ENCODE measurements around the gene TRMT2B.

The TRMT2B gene

GRCh38 chrX:100976211-100976610 lies 75.7 kb downstream of the TRMT2B start:
- no CpG with 5 or more reads among the region's 1 CpG for whole genome bisulfite sequencing (ENCODE audit: extremely low coverage, insufficient coverage, insufficient read length)
- Histone ChIP-seq H3K4me1 (ENCODE audit: control insufficient read depth in 1 of 2, insufficient read depth in 2 of 2, low read length in 2 of 2) (peaks cover 0 to 2% of the 10 kb centered on the region in 2 experiments), H2BK5ac (ENCODE audit: low read depth, low read length, poor library complexity) (no peak overlapping the region)

GRCh38 chrX:100975212-100975611 lies 76.7 kb downstream of the TRMT2B start:
- Histone ChIP-seq H4K12ac (ENCODE audit: low read depth, low read length) (no peak overlapping the region), H3K4me2 (ENCODE audit: low read length) (no peak overlapping the region), H2BK120ac (ENCODE audit: insufficient read depth, low read length, poor library complexity) (no peak overlapping the region)

More at GRCh38 chrX:100976211-100976610, 75.7 kb downstream of the TRMT2B start:
- Histone ChIP-seq H3K18ac (ENCODE audit: low read length) (no peak overlapping the region), H3K79me1 (ENCODE audit: low read length) (peaks cover 3% of the 10 kb centered on the region), H3K4ac (ENCODE audit: low read depth, low read length) (no peak overlapping the region), H4K12ac (ENCODE audit: low read depth, low read length) (no peak overlapping the region), H3K4me3 (ENCODE audit: low read depth, low read length) (no peak overlapping the region), H2AK5ac (ENCODE audit: low read length) (no peak overlapping the region), H3K9ac (ENCODE audit: low read length) (no peak overlapping the region), H3K9me3 (ENCODE audit: insufficient read depth, low read depth, low read length) (no peaks in the 10 kb centered on the region), H4K91ac (ENCODE audit: low read depth, low read length) (no peak overlapping the region), H2AFZ (ENCODE audit: insufficient read depth, low read length, poor library complexity) (no peak overlapping the region), H3K27ac (ENCODE audit: low read depth, low read length) (no peak overlapping the region), H3K14ac (ENCODE audit: low read length) (no peak overlapping the region), H3K79me2 (ENCODE audit: control insufficient read depth, insufficient read depth, low read length, poor library complexity) (no peaks in the 10 kb centered on the region), H3K23ac (ENCODE audit: low read length) (no peak overlapping the region), H3K27me3 (ENCODE audit: insufficient read depth, low read length) (no peaks in the 10 kb centered on the region), H3K4me2 (ENCODE audit: low read length) (no peak overlapping the region), H2BK120ac (ENCODE audit: insufficient read depth, low read length, poor library complexity) (no peak overlapping the region), H3K36me3 (ENCODE audit: control insufficient read depth in 1 of 2, insufficient read depth in 2 of 2, low read length in 2 of 2) (no peaks in the 10 kb centered on the region), H2BK12ac (ENCODE audit: low read length) (no peak overlapping the region), H4K8ac (ENCODE audit: low read depth, low read length) (no peak overlapping the region)
- DNase-seq = no peak

GRCh38 chrX:100973411-100973810 lies 78.5 kb downstream of the TRMT2B start:
- Histone ChIP-seq H3K79me2 (ENCODE audit: control insufficient read depth, insufficient read depth, low read length, poor library complexity) (no peaks in the 10 kb centered on the region), H2BK120ac (ENCODE audit: insufficient read depth, low read length, poor library complexity) (no peak overlapping the region), H3K18ac (ENCODE audit: low read length) (no peak overlapping the region), H3K27ac (ENCODE audit: low read depth, low read length) (no peak overlapping the region), H3K23ac (ENCODE audit: low read length) (no peak overlapping the region), H4K8ac (ENCODE audit: low read depth, low read length) (no peak overlapping the region), H2AK5ac (ENCODE audit: low read length) (no peak overlapping the region), H2BK12ac (ENCODE audit: low read length) (no peak overlapping the region), H3K4me2 (ENCODE audit: low read length) (no peak overlapping the region), H3K14ac (ENCODE audit: low read length) (no peak overlapping the region), H3K4me3 (ENCODE audit: low read depth, low read length) (no peak overlapping the region), H4K12ac (ENCODE audit: low read depth, low read length) (no peak overlapping the region), H2AFZ (ENCODE audit: insufficient read depth, low read length, poor library complexity) (no peak overlapping the region), H3K9me3 (ENCODE audit: insufficient read depth, low read depth, low read length) (no peaks in the 10 kb centered on the region), H3K36me3 (ENCODE audit: control insufficient read depth in 1 of 2, insufficient read depth in 2 of 2, low read length in 2 of 2) (no peaks in the 10 kb centered on the region), H3K4me1 (ENCODE audit: control insufficient read depth in 1 of 2, insufficient read depth in 2 of 2, low read length in 2 of 2) (no peaks in the 10 kb centered on the region), H3K9ac (ENCODE audit: low read length) (no peak overlapping the region), H2BK5ac (ENCODE audit: low read depth, low read length, poor library complexity) (no peak overlapping the region), H3K4ac (ENCODE audit: low read depth, low read length) (no peak overlapping the region), H4K91ac (ENCODE audit: low read depth, low read length) (no peak overlapping the region), H3K79me1 (ENCODE audit: low read length) (no peaks in the 10 kb centered on the region), H3K27me3 (ENCODE audit: insufficient read depth, low read length) (no peaks in the 10 kb centered on the region)
- DNase-seq = no peak
- no CpG with 5 or more reads among the region's 19 CpGs for WGBS (ENCODE audit: extremely low coverage, insufficient coverage, insufficient read length)

More at GRCh38 chrX:100975212-100975611, 76.7 kb downstream of the TRMT2B start:
- Histone ChIP-seq H4K8ac (ENCODE audit: low read depth, low read length) (no peak overlapping the region), H3K9ac (ENCODE audit: low read length) (no peak overlapping the region), H3K79me1 (ENCODE audit: low read length) (peaks cover 3% of the 10 kb centered on the region), H2AK5ac (ENCODE audit: low read length) (no peak overlapping the region), H3K27me3 (ENCODE audit: insufficient read depth, low read length) (no peaks in the 10 kb centered on the region), H2BK5ac (ENCODE audit: low read depth, low read length, poor library complexity) (no peak overlapping the region), H3K79me2 (ENCODE audit: control insufficient read depth, insufficient read depth, low read length, poor library complexity) (no peaks in the 10 kb centered on the region), H3K14ac (ENCODE audit: low read length) (no peak overlapping the region), H3K4ac (ENCODE audit: low read depth, low read length) (no peak overlapping the region), H2BK12ac (ENCODE audit: low read length) (no peak overlapping the region), H4K91ac (ENCODE audit: low read depth, low read length) (no peak overlapping the region), H3K23ac (ENCODE audit: low read length) (no peak overlapping the region), H3K18ac (ENCODE audit: low read length) (no peak overlapping the region), H3K36me3 (ENCODE audit: control insufficient read depth in 1 of 2, insufficient read depth in 2 of 2, low read length in 2 of 2) (no peaks in the 10 kb centered on the region), H3K4me1 (ENCODE audit: control insufficient read depth in 1 of 2, insufficient read depth in 2 of 2, low read length in 2 of 2) (peaks cover 0 to 2% of the 10 kb centered on the region in 2 experiments), H3K4me3 (ENCODE audit: low read depth, low read length) (no peak overlapping the region), H3K9me3 (ENCODE audit: insufficient read depth, low read depth, low read length) (no peaks in the 10 kb centered on the region), H3K27ac (ENCODE audit: low read depth, low read length) (no peak overlapping the region), H2AFZ (ENCODE audit: insufficient read depth, low read length, poor library complexity) (no peak overlapping the region)
- DNase-seq = no peak
- WGBS (ENCODE audit: extremely low coverage, insufficient coverage, insufficient read length) = no CpG with 5 or more reads among the region's 3 CpGs

DNA sequence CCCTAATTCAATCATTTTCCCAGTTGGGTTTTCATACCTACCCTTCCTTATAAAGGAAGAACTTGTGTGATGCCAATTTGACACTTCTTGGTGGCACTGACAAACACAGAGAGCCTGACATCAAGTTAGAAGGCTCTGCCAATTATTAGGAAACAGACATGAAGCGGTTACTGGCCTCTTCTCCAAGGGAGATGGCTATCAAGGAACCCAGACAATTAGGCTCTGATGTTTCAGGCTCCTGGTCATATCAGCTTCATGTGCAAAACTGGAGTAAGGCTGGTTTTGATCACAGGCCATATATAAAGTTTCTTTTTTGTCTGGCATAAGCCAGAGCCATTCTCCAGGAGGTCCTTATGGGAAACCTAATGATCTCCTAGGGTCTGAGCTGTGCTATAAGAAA lies 82.0 kb downstream of the TRMT2B start:
- no peak overlapping the region for H3K9ac ChIP-seq (ENCODE audit: low read length)
- H3K27me3 ChIP-seq (ENCODE audit: insufficient read depth, low read length) = no peaks in the 10 kb centered on the region
- H3K4me2 ChIP-seq (ENCODE audit: low read length) = no peak overlapping the region
- no peak overlapping the region for H2BK12ac ChIP-seq (ENCODE audit: low read length)
- H3K79me1 ChIP-seq (ENCODE audit: low read length) = no peaks in the 10 kb centered on the region
- no peak overlapping the region for H2AFZ ChIP-seq (ENCODE audit: insufficient read depth, low read length, poor library complexity)
- no peaks in the 10 kb centered on the region for H3K4me1 ChIP-seq (ENCODE audit: control insufficient read depth in 1 of 2, insufficient read depth in 2 of 2, low read length in 2 of 2)
- no peak overlapping the region for H4K8ac ChIP-seq (ENCODE audit: low read depth, low read length)
- H2BK5ac ChIP-seq (ENCODE audit: low read depth, low read length, poor library complexity) = no peak overlapping the region
- H2AK5ac ChIP-seq (ENCODE audit: low read length) = no peak overlapping the region
- no peak overlapping the region for H4K91ac ChIP-seq (ENCODE audit: low read depth, low read length)
- no peak overlapping the region for H3K4me3 ChIP-seq (ENCODE audit: low read depth, low read length)
- H3K36me3 ChIP-seq (ENCODE audit: control insufficient read depth in 1 of 2, insufficient read depth in 2 of 2, low read length in 2 of 2) = no peaks in the 10 kb centered on the region
- no peak for DNase-seq
- no peaks in the 10 kb centered on the region for H3K9me3 ChIP-seq (ENCODE audit: insufficient read depth, low read depth, low read length)
- H3K23ac ChIP-seq (ENCODE audit: low read length) = no peak overlapping the region
- no peak overlapping the region for H3K18ac ChIP-seq (ENCODE audit: low read length)
- H3K14ac ChIP-seq (ENCODE audit: low read length) = no peak overlapping the region
- WGBS (ENCODE audit: extremely low coverage, insufficient coverage, insufficient read length) = no CpG with 5 or more reads among the region's 1 CpG
- H3K27ac ChIP-seq (ENCODE audit: low read depth, low read length) = no peak overlapping the region
- H4K12ac ChIP-seq (ENCODE audit: low read depth, low read length) = no peak overlapping the region
- H3K79me2 ChIP-seq (ENCODE audit: control insufficient read depth, insufficient read depth, low read length, poor library complexity) = no peaks in the 10 kb centered on the region
- H2BK120ac ChIP-seq (ENCODE audit: insufficient read depth, low read length, poor library complexity) = no peak overlapping the region
- no peak overlapping the region for H3K4ac ChIP-seq (ENCODE audit: low read depth, low read length)
